ENCODE results near the gene GKN2. TPM values are rescaled to one million over a fixed set of nuclear protein-coding genes. Genes with fewer than 3 reads are reported as not detected.

The GKN2 gene
- total RNA-seq, result not detected in 3 replicates
- long read RNA-seq, result 0 reads

GRCh38 chr2:68952887-68953521 is at the start of gene GKN2:
GKN2 (minus strand) TSS chr2:68952893; CDS start chr2:68952861, 32 bp downstream.
- Mint-ChIP-seq H3K36me3 (ENCODE audit: low read depth) (no peaks in the 10 kb centered on the region), H3K4me1 (ENCODE audit: low read depth) (peaks cover 6% of the 10 kb centered on the region), H3K9me3 (ENCODE audit: low read depth) (peaks cover 9% of the 10 kb centered on the region), H3K4me3 (ENCODE audit: unreplicated experiment) (no peak within 1 kb of the TSS), H3K27ac (ENCODE audit: unreplicated experiment) (no peak within 1 kb of the TSS), H3K27me3 (ENCODE audit: low read depth) (no peaks in the 10 kb centered on the region)
- DNase-seq (ENCODE audit: low spot score), result no peak
- no peak for TF ChIP-seq CTCF (IDR thresholded peaks at IDR 0.05)

GRCh38 chr2:69001879-69002278 is 49.2 kb upstream of the GKN2 start:
- Mint-ChIP-seq H3K4me3 (ENCODE audit: unreplicated experiment) (no peak overlapping the region), H3K9me3 (ENCODE audit: low read depth) (peaks cover 26% of the 10 kb centered on the region), H3K36me3 (ENCODE audit: low read depth) (peaks cover 11% of the 10 kb centered on the region), H3K27me3 (ENCODE audit: low read depth) (no peaks in the 10 kb centered on the region), H3K27ac (ENCODE audit: unreplicated experiment) (no peak overlapping the region), H3K4me1 (ENCODE audit: low read depth) (peaks cover 16% of the 10 kb centered on the region)
- no peak for TF ChIP-seq CTCF (IDR thresholded peaks at IDR 0.05)
- no peak for DNase-seq (ENCODE audit: low spot score)

- Mint-ChIP-seq H3K9me3 (ENCODE audit: low read depth) (peaks cover 14% of the 10 kb centered on the region), H3K27me3 (ENCODE audit: low read depth) (no peaks in the 10 kb centered on the region), H3K4me3 (ENCODE audit: unreplicated experiment) (no peak overlapping the region), H3K4me1 (ENCODE audit: low read depth) (peaks cover 38% of the 10 kb centered on the region), H3K27ac (ENCODE audit: unreplicated experiment) (no peak overlapping the region), H3K36me3 (ENCODE audit: low read depth) (peaks cover 6% of the 10 kb centered on the region)
- TF ChIP-seq CTCF (IDR thresholded peaks at IDR 0.05), result no peak
- DNase-seq (ENCODE audit: low spot score), result no peak
Observed at GRCh38 chr2:68997401-68997800, 44.7 kb upstream of the GKN2 start.

GRCh38 chr2:68995916-68996315 is 43.2 kb upstream of the GKN2 start:
- peak overlapping the region; percentile 84 for H3K27ac Mint-ChIP-seq (ENCODE audit: unreplicated experiment)
- no peak for TF ChIP-seq CTCF (IDR thresholded peaks at IDR 0.05)
- DNase-seq (ENCODE audit: low spot score), result no peak
- H3K4me3 Mint-ChIP-seq (ENCODE audit: unreplicated experiment), result peak overlapping the region; percentile 35
- peaks cover 38% of the 10 kb centered on the region for H3K4me1 Mint-ChIP-seq (ENCODE audit: low read depth)
- no peaks in the 10 kb centered on the region for H3K36me3 Mint-ChIP-seq (ENCODE audit: low read depth)
- no peaks in the 10 kb centered on the region for H3K27me3 Mint-ChIP-seq (ENCODE audit: low read depth)
- H3K9me3 Mint-ChIP-seq (ENCODE audit: low read depth), result no peaks in the 10 kb centered on the region

GRCh38 chr2:68994864-68995263 is 42.2 kb upstream of the GKN2 start:
- H3K4me1 Mint-ChIP-seq (ENCODE audit: low read depth), result peaks cover 38% of the 10 kb centered on the region

More at GRCh38 chr2:68994864-68995263, 42.2 kb upstream of the GKN2 start:
- no peaks in the 10 kb centered on the region for H3K36me3 Mint-ChIP-seq (ENCODE audit: low read depth)
- H3K9me3 Mint-ChIP-seq (ENCODE audit: low read depth), result no peaks in the 10 kb centered on the region
- H3K27ac Mint-ChIP-seq (ENCODE audit: unreplicated experiment), result peak overlapping the region; percentile 25
- DNase-seq (ENCODE audit: low spot score), result no peak
- no peaks in the 10 kb centered on the region for H3K27me3 Mint-ChIP-seq (ENCODE audit: low read depth)
- no peak overlapping the region for H3K4me3 Mint-ChIP-seq (ENCODE audit: unreplicated experiment)
- TF ChIP-seq CTCF (IDR thresholded peaks at IDR 0.05), result no peak

All from chondrocyte (in vitro differentiated cells).